CD4-positive, alpha-beta memory T cell (primary cell): ENCODE measurements around the gene TLX2. TPM values are rescaled to one million over a fixed set of nuclear protein-coding genes. Genes with fewer than 3 reads are reported as not detected.

Source experiments
- CTCF ChIA-PET: fragments of 350-600 bp; sonication (Branson Sonifier 250); formaldehyde crosslinking; loops from one replicate; lab custom pipeline; 2021; ENCODE audit warnings: inconsistent platforms; ENCODE audit not compliant: partially characterized antibody; lab: Charles Lee
- POLR2A ChIA-PET: fragments of 350-600 bp; sonication (Branson Sonifier 250); formaldehyde crosslinking; loops from one replicate; lab custom pipeline; 2021; ENCODE audit not compliant: partially characterized antibody; lab: Charles Lee
- DNase-seq, 5 donors: peaks; one replicate each; pipeline versions ENCODE4 v3.0.0 to v3.0.0-alpha.2; 2020 to 2022; ENCODE audit warnings: mixed read lengths in 1 of 5
- H3K27ac ChIP-seq: one replicate; pipeline ENCODE4 v1.7.0; 2013; ENCODE audit warnings: low read depth, low read length
- H3K27me3 ChIP-seq: 2 replicates; pipeline ENCODE4 v1.7.0; 2013; ENCODE audit warnings: mild to moderate bottlenecking, low read length, moderate library complexity; ENCODE audit not compliant: insufficient read depth
- H3K36me3 ChIP-seq: 2 replicates; pipeline ENCODE4 v1.7.0; 2013; ENCODE audit warnings: mild to moderate bottlenecking, low read length, moderate library complexity; ENCODE audit not compliant: insufficient read depth
- H3K4me1 ChIP-seq: 2 replicates; pipeline ENCODE4 v1.7.0; 2013; ENCODE audit warnings: mild to moderate bottlenecking, low read length, moderate library complexity; ENCODE audit not compliant: insufficient read depth
- H3K4me3 ChIP-seq, 2 donors: one replicate each; pipeline ENCODE4 v1.7.0; 2013; ENCODE audit warnings: low read length in 2 of 2, mild to moderate bottlenecking in 1 of 2
- H3K9me3 ChIP-seq, 2 donors: one replicate each; pipeline ENCODE4 v1.7.0; 2013; ENCODE audit warnings: low read length in 2 of 2, control low read depth in 1 of 2; ENCODE audit not compliant: control insufficient read depth in 1 of 2
- H3K27ac Mint-ChIP-seq, 7 donors: one replicate each; pipeline ENCODE4 v1.8.0; 2020 to 2021; ENCODE audit warnings: mixed read lengths in 7 of 7, mild to moderate bottlenecking in 6 of 7, inconsistent platforms in 3 of 7, moderate library complexity in 3 of 7
- H3K27me3 Mint-ChIP-seq, 2 donors: one replicate each; pipeline ENCODE4 v1.8.0; 2020 to 2021; ENCODE audit warnings: mixed read lengths in 2 of 2
- H3K36me3 Mint-ChIP-seq, 2 donors: one replicate each; pipeline ENCODE4 v1.8.0; 2020 to 2021; ENCODE audit warnings: mixed read lengths in 2 of 2, inconsistent platforms in 1 of 2, mild to moderate bottlenecking in 1 of 2
- H3K4me1 Mint-ChIP-seq, 4 donors: one replicate each; pipeline ENCODE4 v1.8.0; 2020 to 2021; ENCODE audit warnings: mixed read lengths in 4 of 4, mild to moderate bottlenecking in 1 of 4
- H3K4me3 Mint-ChIP-seq, 8 donors: one replicate each; pipeline ENCODE4 v1.8.0; 2020 to 2021; ENCODE audit warnings: mixed read lengths in 8 of 8, mild to moderate bottlenecking in 7 of 8, moderate library complexity in 6 of 8, inconsistent platforms in 3 of 8
- H3K9me3 Mint-ChIP-seq, 8 donors: one replicate each; pipeline ENCODE4 v1.8.0; 2020 to 2021; ENCODE audit warnings: mixed read lengths in 8 of 8, mild to moderate bottlenecking in 5 of 8, inconsistent platforms in 3 of 8, moderate library complexity in 1 of 8
- intact Hi-C: fragments of 100-400 bp; cut with micrococcal nuclease; formaldehyde crosslinking; loops from one replicate; pipeline ENCODE4 v1.15.1; 2023
- polyA plus RNA-seq, 2 donors: library from polyadenylated mRNA; unstranded; fragments of 300-500 nt; fragmentation: Illumina TruSeq; gene quantifications; one replicate each; pipeline ENCODE4 v1.2.3, GENCODE V29; 2021
- total RNA-seq, 2 experiments: library from RNA; stranded (reverse); gene quantifications; one replicate each; pipeline ENCODE4 v1.2.3, GENCODE V29; 2021

TLX2 gene
- total and polyA plus RNA-seq, 4 experiments from 2014 or later: 0.14 to 0.53 (median 0.43) TPM

DNA sequence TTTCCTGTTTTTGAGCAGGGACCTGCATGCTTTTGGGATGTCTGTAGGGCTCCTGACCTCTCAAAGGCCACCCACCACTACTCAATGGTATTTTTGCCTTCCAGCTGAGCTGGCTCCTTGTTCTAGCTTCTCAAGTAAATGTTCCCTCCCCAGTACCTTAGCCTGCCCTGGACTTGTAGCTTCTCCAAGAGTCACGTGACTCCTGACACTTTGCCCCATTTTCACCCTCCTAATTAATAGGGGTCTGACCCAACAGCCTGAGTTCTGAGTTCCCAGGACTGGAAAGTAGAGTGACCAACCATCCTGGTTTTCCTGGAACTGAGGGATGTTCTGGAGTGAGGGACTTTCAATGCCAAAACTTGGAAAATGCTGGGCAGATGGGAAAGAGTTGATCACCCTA, 18.8 kb upstream of the TLX2 start:
- no peak overlapping the region for H3K27ac Mint-ChIP-seq
- H3K9me3 Mint-ChIP-seq: no peaks in the 10 kb centered on the region
- H3K36me3 ChIP-seq: peaks cover 39% of the 10 kb centered on the region
- peaks cover 30 to 37% of the 10 kb centered on the region in 2 donors for H3K36me3 Mint-ChIP-seq
- no peaks in the 10 kb centered on the region for H3K9me3 ChIP-seq
- ChIA-PET POLR2A (interaction anchor here (0.7 to 1.7 kb wide), 3 partner anchors 8 to 15 kb away, joined by 4 read pairs; no protein-coding TSS in a partner anchor), CTCF (interaction anchor here (1.8 kb wide), 1 partner anchor 36 kb away, joined by 5 read pairs; no protein-coding TSS in a partner anchor)
- intact Hi-C loops: no loop called here
- H3K4me3 Mint-ChIP-seq: no peak overlapping the region
- DNase-seq: no peak
- H3K27me3 ChIP-seq: peaks cover 10% of the 10 kb centered on the region
- H3K4me3 ChIP-seq: no peak overlapping the region
- H3K4me1 Mint-ChIP-seq: peaks cover 9 to 28% (median 18%) of the 10 kb centered on the region in 4 donors
- H3K4me1 ChIP-seq: peaks cover 21% of the 10 kb centered on the region
- no peak overlapping the region for H3K27ac ChIP-seq
- H3K27me3 Mint-ChIP-seq: peaks cover 11 to 18% of the 10 kb centered on the region in 2 donors

- peaks cover 10 to 43% (median 22%) of the 10 kb centered on the region in 4 donors for H3K4me1 Mint-ChIP-seq
- no peak for DNase-seq
- peaks cover 22% of the 10 kb centered on the region for H3K36me3 ChIP-seq
- H3K27me3 Mint-ChIP-seq: peaks cover 11 to 35% of the 10 kb centered on the region in 2 donors
- H3K4me3 Mint-ChIP-seq: peak overlapping the region; percentile 70 to 96 (median 88)
- H3K9me3 Mint-ChIP-seq: no peaks in the 10 kb centered on the region
- intact Hi-C loops: no loop called here
- H3K9me3 ChIP-seq: no peaks in the 10 kb centered on the region
- H3K27ac Mint-ChIP-seq: peak overlapping the region in 1 of 7 donors; percentile 31
- H3K27me3 ChIP-seq: peaks cover 20% of the 10 kb centered on the region
- peaks cover 14 to 20% of the 10 kb centered on the region in 2 donors for H3K36me3 Mint-ChIP-seq
- ChIA-PET CTCF (interaction anchor here (1.3 to 2.3 kb wide), 2 partner anchors 15 to 91 kb away, joined by 5 to 9 read pairs; partner anchors contain the start of genes CCDC142 and TTC31), POLR2A (interaction anchor here (0.6 to 8.0 kb wide), 10 partner anchors 9 to 505 kb away, joined by 3 to 28 read pairs (median 4); partner anchors contain the start of genes CCDC142, MRPL53, PCGF1 and TTC31)
- H3K4me3 ChIP-seq: peak overlapping the region in 1 of 2 donors; percentile 52
- no peak overlapping the region for H3K27ac ChIP-seq
- H3K4me1 ChIP-seq: peaks cover 21% of the 10 kb centered on the region
Observed at GRCh38 chr2:74496997-74497776, 17.1 kb upstream of the TLX2 start.

DNA sequence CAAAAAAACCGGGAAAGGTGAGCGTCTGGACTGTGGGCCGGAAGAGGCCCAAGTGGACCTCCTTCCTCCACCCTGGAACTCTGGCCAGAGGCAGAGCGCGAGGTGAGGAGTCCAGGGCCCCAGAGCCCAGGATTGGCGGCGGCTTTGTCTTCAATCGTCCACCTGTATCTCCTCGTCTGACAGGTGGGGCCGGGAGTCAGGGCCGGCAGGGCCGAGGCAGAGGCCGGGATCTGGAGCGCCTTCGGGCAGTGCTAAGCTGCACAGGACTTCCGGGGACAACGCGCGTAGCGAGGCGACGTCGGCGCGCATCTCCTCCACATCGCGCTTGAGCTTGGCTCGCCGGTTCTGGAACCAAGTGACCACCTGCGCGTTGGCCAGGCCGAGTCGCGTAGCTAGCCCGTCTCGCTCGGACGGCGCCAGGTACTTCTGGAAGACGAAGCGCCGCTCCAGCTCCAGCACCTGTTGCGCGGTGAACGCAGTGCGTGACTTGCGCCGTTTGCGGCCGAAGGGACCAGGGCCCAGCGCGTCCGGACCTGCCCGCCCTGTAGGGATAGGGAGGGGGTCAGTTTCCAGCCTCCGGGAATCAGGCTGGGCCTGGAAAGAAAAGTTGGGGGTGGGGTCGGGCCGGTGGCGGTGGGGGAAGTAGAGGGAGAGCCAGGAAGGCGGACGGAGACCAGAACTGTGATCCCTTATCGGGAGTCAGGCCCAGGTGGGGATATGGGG, 16.3 kb upstream of the TLX2 start:
- DNase-seq: peak in 1 of 5 donors; percentile 24
- ChIA-PET POLR2A (interaction anchor here (0.6 to 8.0 kb wide), 8 partner anchors 9 to 76 kb away, joined by 3 to 28 read pairs (median 6); partner anchors contain the start of genes CCDC142, MRPL53, PCGF1 and TTC31), CTCF (interaction anchor here (1.3 to 2.3 kb wide), 2 partner anchors 15 to 90 kb away, joined by 5 to 9 read pairs; partner anchors contain the start of genes CCDC142 and TTC31)
- Histone ChIP-seq H3K27ac (no peak overlapping the region), H3K27me3 (peaks cover 28% of the 10 kb centered on the region), H3K9me3 (no peaks in the 10 kb centered on the region), H3K4me1 (peaks cover 29% of the 10 kb centered on the region), H3K4me3 (peak overlapping the region; percentile 52 to 64), H3K36me3 (peaks cover 14% of the 10 kb centered on the region)
- Mint-ChIP-seq H3K36me3 (peaks cover 8 to 14% of the 10 kb centered on the region in 2 donors), H3K27ac (peak overlapping the region in 3 of 7 donors; percentile 39 to 63 (median 47)), H3K4me1 (peaks cover 10 to 50% (median 29%) of the 10 kb centered on the region in 4 donors), H3K9me3 (no peaks in the 10 kb centered on the region), H3K27me3 (peaks cover 13 to 40% of the 10 kb centered on the region in 2 donors), H3K4me3 (peak overlapping the region; percentile 78 to 96 (median 89))
- intact Hi-C loops: no loop called here

DNA sequence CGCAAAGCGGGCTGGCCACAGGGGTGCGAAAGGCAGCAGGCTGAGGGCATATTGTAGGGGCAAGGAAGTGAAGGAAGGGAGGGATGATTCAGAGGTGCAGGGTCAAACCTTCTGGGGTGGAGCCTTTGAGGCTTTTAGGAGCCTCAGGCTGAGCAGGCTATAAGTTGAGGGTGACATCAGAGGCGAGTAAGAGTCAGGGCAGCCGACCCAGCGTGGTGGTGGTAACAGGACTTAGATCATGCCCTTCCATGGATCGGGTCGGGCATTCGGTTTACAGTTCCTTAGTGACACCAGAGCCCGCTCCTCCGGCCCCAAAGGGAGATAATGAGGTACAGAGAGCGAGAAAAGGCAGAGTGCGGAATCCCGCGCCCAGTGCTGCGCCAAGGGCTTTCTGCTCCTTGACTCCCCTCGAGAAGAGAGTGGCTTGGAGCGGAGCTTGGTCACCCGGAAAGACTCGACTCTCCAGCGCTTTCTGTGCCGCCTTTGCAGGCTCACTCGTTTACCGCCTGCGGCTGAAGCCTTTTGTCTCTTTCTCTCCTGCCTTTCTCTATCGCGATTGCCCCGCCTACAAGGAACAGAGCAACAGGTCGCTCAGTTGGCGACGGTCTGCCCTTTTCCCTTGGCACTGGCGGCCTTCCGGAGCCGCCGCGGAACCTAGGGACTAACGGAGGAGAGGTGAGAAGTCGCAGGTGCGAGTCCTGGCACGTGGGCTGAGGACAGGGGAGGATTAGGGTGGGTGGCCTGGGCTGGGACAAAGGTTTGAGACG, 15.6 kb upstream of the TLX2 start:
- ChIA-PET POLR2A (interaction anchor here (0.9 to 8.0 kb wide), 7 partner anchors 9 to 40 kb away, joined by 3 to 28 read pairs (median 9); partner anchors contain the start of genes CCDC142, MRPL53, PCGF1 and TTC31), CTCF (interaction anchor here (1.3 to 2.3 kb wide), 2 partner anchors 16 to 89 kb away, joined by 5 to 9 read pairs; partner anchors contain the start of genes CCDC142 and TTC31)
- H3K27me3 Mint-ChIP-seq: peaks cover 15 to 45% of the 10 kb centered on the region in 2 donors
- Histone ChIP-seq H3K27me3 (peaks cover 31% of the 10 kb centered on the region), H3K4me3 (peak overlapping the region; percentile 52 to 64), H3K27ac (no peak overlapping the region), H3K36me3 (peaks cover 7% of the 10 kb centered on the region), H3K9me3 (no peaks in the 10 kb centered on the region), H3K4me1 (peaks cover 36% of the 10 kb centered on the region)
- H3K4me1 Mint-ChIP-seq: peaks cover 10 to 56% (median 34%) of the 10 kb centered on the region in 4 donors
- H3K9me3 Mint-ChIP-seq: no peaks in the 10 kb centered on the region
- peak overlapping the region in 4 of 7 donors; percentile 32 to 63 (median 43) for H3K27ac Mint-ChIP-seq
- DNase-seq: peak in 3 of 5 donors; percentile 14 to 29 (median 19)
- peaks cover under 1 to 9% of the 10 kb centered on the region in 2 donors for H3K36me3 Mint-ChIP-seq
- intact Hi-C loops: no loop called here
- H3K4me3 Mint-ChIP-seq: peak overlapping the region; percentile 78 to 96 (median 89)

- Histone ChIP-seq H3K9me3 (no peaks in the 10 kb centered on the region), H3K4me3 (peak within 1 kb of the TSS; percentile 52 to 64), H3K36me3 (no peaks in the 10 kb centered on the region), H3K27ac (no peak within 1 kb of the TSS), H3K27me3 (peaks cover 39% of the 10 kb centered on the region), H3K4me1 (peaks cover 37% of the 10 kb centered on the region)
- Mint-ChIP-seq H3K4me1 (peaks cover 12 to 63% (median 39%) of the 10 kb centered on the region in 4 donors), H3K27ac (peak within 1 kb of the TSS in 5 of 7 donors; percentile 30 to 63 (median 39)), H3K4me3 (peak within 1 kb of the TSS; percentile 78 to 96 (median 89)), H3K36me3 (peaks cover 3 to 4% of the 10 kb centered on the region in 2 donors), H3K9me3 (no peaks in the 10 kb centered on the region), H3K27me3 (peaks cover 22 to 52% of the 10 kb centered on the region in 2 donors)
- ChIA-PET CTCF (interaction anchor here (2.3 kb wide), 1 partner anchor 88 kb away, joined by 9 read pairs; no protein-coding TSS in a partner anchor), POLR2A (interaction anchor here (0.6 to 8.0 kb wide), 5 partner anchors 16 to 565 kb away, joined by 3 to 28 read pairs (median 7); partner anchors contain the start of genes CCDC142, MRPL53, TTC31 and WBP1)
- no peak for DNase-seq
- intact Hi-C loops: no loop called here
Observed at GRCh38 chr2:74499267-74499939, 14.8 kb upstream of the TLX2 start, which contains the start of gene LBX2. Gene LBX2, minus strand, starts transcription at chr2:74499603. Its CDS starts 66 bp downstream, at chr2:74499537.
